Measurements from ENCODE around the gene COPZ1. TPM values are rescaled to one million over a fixed set of nuclear protein-coding genes. Genes with fewer than 3 reads are reported as not detected.

COPZ1 gene
- total and polyA plus RNA-seq, 9 of the 15 experiments (the other 6 are each of a cell fraction or from before 2014, with no cell fraction given) = 137 to 487 (median 233) TPM

GRCh38 chr12:54304187-54304810 is 20.6 kb upstream of the COPZ1 start (continued):
- TF ChIP-seq ZNF253 (CRISPR knock-in tag; conservative IDR thresholded peaks at IDR 0.05) (no peak), GTF2B (IDR thresholded peaks at IDR 0.05; ENCODE audit: extremely low read depth, insufficient read length) (no peak), FUS (optimal IDR thresholded peaks at IDR 0.05; ENCODE audit: low read depth, low read length) (no peak), SFPQ (IDR thresholded peaks at IDR 0.05; ENCODE audit: low read depth, low read length) (no peak), ATF7 (IDR thresholded peaks at IDR 0.05) (peak; percentile 63; the same call in 1 of the 2 replicates), XRCC3 (IDR thresholded peaks at IDR 0.05) (no peak), COPS2 (conservative IDR thresholded peaks at IDR 0.05) (no peak), HNRNPK (IDR thresholded peaks at IDR 0.05; ENCODE audit: low read depth, low read length, poor library complexity, severe bottlenecking) (no peak), ZNF140 (CRISPR knock-in tag; IDR thresholded peaks at IDR 0.05) (no peak), ZBTB7A (IDR thresholded peaks at IDR 0.05; ENCODE audit: borderline replicate concordance, control insufficient read depth, low read depth, low read length) (peak; percentile 100), ZNF274 (IDR thresholded peaks at IDR 0.05; ENCODE audit: borderline replicate concordance, low read depth, low read length) (peak; percentile 79; the same call in 1 of the 2 replicates), POLR2A (conservative IDR thresholded peaks at IDR 0.05) (0 out of 2 replicates have a peak, but pooled peaks have one; percentile 47), TFAP4 (CRISPR knock-in tag; IDR thresholded peaks at IDR 0.05; ENCODE audit: borderline replicate concordance) (peak; percentile 99), ZNF436 (CRISPR knock-in tag; IDR thresholded peaks at IDR 0.05) (no peak), HDGF (IDR thresholded peaks at IDR 0.05) (no peak), PURB (CRISPR knock-in tag; IDR thresholded peaks at IDR 0.05; ENCODE audit: low read depth) (no peak), ZNF24 (IDR thresholded peaks at IDR 0.05) (0 out of 2 replicates have a peak, but pooled peaks have one; percentile 39), ZNF146 (CRISPR knock-in tag; IDR thresholded peaks at IDR 0.05; ENCODE audit: unreplicated experiment) (no peak), PYGO2 (tag; IDR thresholded peaks at IDR 0.05) (0 out of 2 replicates have a peak, but pooled peaks have one; percentile 43), ZSCAN32 (CRISPR knock-in tag; IDR thresholded peaks at IDR 0.05) (no peak), ZNF217 (CRISPR knock-in tag; IDR thresholded peaks at IDR 0.05) (no peak), SRSF1 (IDR thresholded peaks at IDR 0.05; ENCODE audit: low read depth, low read length) (no peak), ZC3H4 (CRISPR knock-in tag; IDR thresholded peaks at IDR 0.05; ENCODE audit: borderline replicate concordance) (no peak), SRSF3 (IDR thresholded peaks at IDR 0.05; ENCODE audit: insufficient read depth, low read length) (no peak), MAFK (IDR thresholded peaks at IDR 0.05; ENCODE audit: low read length) (no peak), TSC22D4 (tag; IDR thresholded peaks at IDR 0.05) (no peak)
